K562 (cell line): Measurements from ENCODE around the gene LRRC3B.

Experiments used
- CEBPZ ChIP-seq: fragments of 150-350 bp; IDR thresholded peaks from 2 replicates; pipeline ENCODE4 v1.6.1; 2014; ENCODE audit warnings: low read depth, mild to moderate bottlenecking, low read length, borderline replicate concordance
- DPF2 ChIP-seq: fragments of 450-650 bp; IDR thresholded peaks from 2 replicates; pipeline ENCODE4 v1.6.1; 2016
- NR2C2 ChIP-seq, 2 experiments: fragments of 200-800 bp in 1 of 2; sonication (Bioruptor generic) in 1 of 2; sonication (generic) in 1 of 2; formaldehyde crosslinking in 1 of 2; IDR thresholded peaks; 2 replicates each; pipeline versions ENCODE4 v1.6.1 to v1.8.0; 2016 to 2022; ENCODE audit warnings: mild to moderate bottlenecking in 1 of 2, missing compliant biosample characterization in 1 of 2, missing genetic modification characterization in 1 of 2, missing genetic modification reagents in 1 of 2
- PHF21A ChIP-seq: fragments of 450-650 bp; IDR thresholded peaks from 2 replicates; pipeline ENCODE4 v1.6.1; 2017; ENCODE audit warnings: low read depth, borderline replicate concordance
- POLR2A ChIP-seq: fragments of 450-650 bp; conservative IDR thresholded peaks from 2 replicates; pipeline ENCODE4 v1.6.1; 2016
- POLR2AphosphoS5 ChIP-seq: IDR thresholded peaks from 2 replicates; pipeline ENCODE4 v1.6.1; 2011; ENCODE audit warnings: mild to moderate bottlenecking, low read depth, low read length, moderate library complexity; ENCODE audit not compliant: control insufficient read depth, insufficient read depth
- ZFP36 ChIP-seq: fragments of 150-350 bp; IDR thresholded peaks from 2 replicates; pipeline ENCODE4 v1.6.1; 2018; ENCODE audit warnings: low read length, low read depth; ENCODE audit not compliant: partially characterized antibody
- ZNF780A ChIP-seq: fragments of 250-450 bp; sonication (Bioruptor Pico); IDR thresholded peaks from 2 replicates; pipeline ENCODE4 v1.5.0; 2021; ENCODE audit warnings: mild to moderate bottlenecking
- TF ChIP-seq, protein P1 (sequence below), 3 experiments: IDR thresholded peaks in 2 of 3; conservative IDR thresholded peaks in 1 of 3; 2 replicates each; pipeline ENCODE4 v1.5.1; 2011 to 2012; ENCODE audit warnings: low read length in 3 of 3, mild to moderate bottlenecking in 3 of 3, control low read depth in 2 of 3, improper control_type of control experiment in 1 of 3, inconsistent platforms in 1 of 3, low read depth in 1 of 3, mixed read lengths in 1 of 3, moderate library complexity in 1 of 3; ENCODE audit not compliant: insufficient read depth in 2 of 3
- TF ChIP-seq, protein P2 (sequence below): fragments of 450-650 bp; IDR thresholded peaks from 2 replicates; pipeline ENCODE4 v1.6.1; 2017; ENCODE audit warnings: mild to moderate bottlenecking, moderate library complexity
- TF ChIP-seq, protein P3 (sequence below): fragments of 250-450 bp; sonication (Bioruptor Pico); IDR thresholded peaks from 2 replicates; pipeline ENCODE4 v1.8.0; 2021; ENCODE audit warnings: moderate library complexity, mild to moderate bottlenecking, inconsistent platforms
- TF ChIP-seq, protein P4 (sequence below): sonication (generic); formaldehyde crosslinking; IDR thresholded peaks from 2 replicates; pipeline ENCODE4 v1.9.0; 2022; ENCODE audit warnings: mild to moderate bottlenecking, missing genetic modification reagents
- TF ChIP-seq, protein P5 (sequence below), 3 experiments: fragments of 200-800 bp in 1 of 3; sonication (Bioruptor generic) in 1 of 3; sonication (generic) in 1 of 3; formaldehyde crosslinking in 1 of 3; IDR thresholded peaks; 2 replicates each; pipeline versions ENCODE4 v1.6.1 to v1.8.0; 2016 to 2022; ENCODE audit warnings: mild to moderate bottlenecking in 2 of 3, missing compliant biosample characterization in 2 of 3, missing genetic modification characterization in 2 of 3, missing genetic modification reagents in 1 of 3

DNA sequence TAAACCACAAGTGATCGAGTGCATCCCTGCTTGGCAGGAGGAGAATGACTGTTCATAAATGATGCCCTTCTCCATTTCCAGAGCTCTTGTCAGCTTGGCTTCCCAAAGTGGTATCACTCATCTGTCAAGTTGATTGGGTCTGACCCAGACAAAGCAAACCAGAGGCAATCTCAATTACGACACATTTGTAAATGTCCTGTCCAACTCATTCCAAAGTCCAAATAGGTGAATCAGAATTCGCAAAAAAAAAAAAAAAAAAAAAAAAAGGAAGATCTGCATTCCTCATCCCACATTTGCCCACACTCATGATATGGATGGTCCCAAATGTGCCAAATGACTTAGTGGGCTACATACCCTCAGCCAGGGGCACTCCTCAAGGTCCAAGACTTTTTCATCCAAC, 91.9 kb downstream of the LRRC3B start:
- TF ChIP-seq NR2C2 (CRISPR knock-in tag; IDR thresholded peaks at IDR 0.05) (no peak), NR2C2 (tag; IDR thresholded peaks at IDR 0.05) (no peak), POLR2A (no peak), POLR2AphosphoS5 (no peak), ZFP36 (no peak), PHF21A (no peak), DPF2 (no peak), CEBPZ (no peak), ZNF780A (CRISPR knock-in tag) (no peak)
- TF ChIP-seq, protein P1, sequence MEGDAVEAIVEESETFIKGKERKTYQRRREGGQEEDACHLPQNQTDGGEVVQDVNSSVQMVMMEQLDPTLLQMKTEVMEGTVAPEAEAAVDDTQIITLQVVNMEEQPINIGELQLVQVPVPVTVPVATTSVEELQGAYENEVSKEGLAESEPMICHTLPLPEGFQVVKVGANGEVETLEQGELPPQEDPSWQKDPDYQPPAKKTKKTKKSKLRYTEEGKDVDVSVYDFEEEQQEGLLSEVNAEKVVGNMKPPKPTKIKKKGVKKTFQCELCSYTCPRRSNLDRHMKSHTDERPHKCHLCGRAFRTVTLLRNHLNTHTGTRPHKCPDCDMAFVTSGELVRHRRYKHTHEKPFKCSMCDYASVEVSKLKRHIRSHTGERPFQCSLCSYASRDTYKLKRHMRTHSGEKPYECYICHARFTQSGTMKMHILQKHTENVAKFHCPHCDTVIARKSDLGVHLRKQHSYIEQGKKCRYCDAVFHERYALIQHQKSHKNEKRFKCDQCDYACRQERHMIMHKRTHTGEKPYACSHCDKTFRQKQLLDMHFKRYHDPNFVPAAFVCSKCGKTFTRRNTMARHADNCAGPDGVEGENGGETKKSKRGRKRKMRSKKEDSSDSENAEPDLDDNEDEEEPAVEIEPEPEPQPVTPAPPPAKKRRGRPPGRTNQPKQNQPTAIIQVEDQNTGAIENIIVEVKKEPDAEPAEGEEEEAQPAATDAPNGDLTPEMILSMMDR (IDR thresholded peaks at IDR 0.05 in 2 of 3, conservative IDR thresholded peaks at IDR 0.05 in 1 of 3; ENCODE audit: insufficient read depth in 2 of 3, low read depth in 1 of 3, low read length in 3 of 3), result no peak
- TF ChIP-seq, protein P2, sequence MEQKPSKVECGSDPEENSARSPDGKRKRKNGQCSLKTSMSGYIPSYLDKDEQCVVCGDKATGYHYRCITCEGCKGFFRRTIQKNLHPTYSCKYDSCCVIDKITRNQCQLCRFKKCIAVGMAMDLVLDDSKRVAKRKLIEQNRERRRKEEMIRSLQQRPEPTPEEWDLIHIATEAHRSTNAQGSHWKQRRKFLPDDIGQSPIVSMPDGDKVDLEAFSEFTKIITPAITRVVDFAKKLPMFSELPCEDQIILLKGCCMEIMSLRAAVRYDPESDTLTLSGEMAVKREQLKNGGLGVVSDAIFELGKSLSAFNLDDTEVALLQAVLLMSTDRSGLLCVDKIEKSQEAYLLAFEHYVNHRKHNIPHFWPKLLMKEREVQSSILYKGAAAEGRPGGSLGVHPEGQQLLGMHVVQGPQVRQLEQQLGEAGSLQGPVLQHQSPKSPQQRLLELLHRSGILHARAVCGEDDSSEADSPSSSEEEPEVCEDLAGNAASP, result no peak
- TF ChIP-seq, protein P3, sequence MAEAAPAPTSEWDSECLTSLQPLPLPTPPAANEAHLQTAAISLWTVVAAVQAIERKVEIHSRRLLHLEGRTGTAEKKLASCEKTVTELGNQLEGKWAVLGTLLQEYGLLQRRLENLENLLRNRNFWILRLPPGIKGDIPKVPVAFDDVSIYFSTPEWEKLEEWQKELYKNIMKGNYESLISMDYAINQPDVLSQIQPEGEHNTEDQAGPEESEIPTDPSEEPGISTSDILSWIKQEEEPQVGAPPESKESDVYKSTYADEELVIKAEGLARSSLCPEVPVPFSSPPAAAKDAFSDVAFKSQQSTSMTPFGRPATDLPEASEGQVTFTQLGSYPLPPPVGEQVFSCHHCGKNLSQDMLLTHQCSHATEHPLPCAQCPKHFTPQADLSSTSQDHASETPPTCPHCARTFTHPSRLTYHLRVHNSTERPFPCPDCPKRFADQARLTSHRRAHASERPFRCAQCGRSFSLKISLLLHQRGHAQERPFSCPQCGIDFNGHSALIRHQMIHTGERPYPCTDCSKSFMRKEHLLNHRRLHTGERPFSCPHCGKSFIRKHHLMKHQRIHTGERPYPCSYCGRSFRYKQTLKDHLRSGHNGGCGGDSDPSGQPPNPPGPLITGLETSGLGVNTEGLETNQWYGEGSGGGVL, result no peak
- TF ChIP-seq, protein P4, sequence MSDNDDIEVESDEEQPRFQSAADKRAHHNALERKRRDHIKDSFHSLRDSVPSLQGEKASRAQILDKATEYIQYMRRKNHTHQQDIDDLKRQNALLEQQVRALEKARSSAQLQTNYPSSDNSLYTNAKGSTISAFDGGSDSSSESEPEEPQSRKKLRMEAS (CRISPR knock-in tag), result no peak
- TF ChIP-seq, protein P5, sequence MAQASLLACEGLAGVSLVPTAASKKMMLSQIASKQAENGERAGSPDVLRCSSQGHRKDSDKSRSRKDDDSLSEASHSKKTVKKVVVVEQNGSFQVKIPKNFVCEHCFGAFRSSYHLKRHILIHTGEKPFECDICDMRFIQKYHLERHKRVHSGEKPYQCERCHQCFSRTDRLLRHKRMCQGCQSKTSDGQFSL (CRISPR knock-in tag; IDR thresholded peaks at IDR 0.05), result no peak
- TF ChIP-seq, protein P5 (tag; IDR thresholded peaks at IDR 0.05), result no peak
